Activated gamma-delta T cell (primary cell): ENCODE results near the gene SH3RF3.

Experiments
- DNase-seq: peaks from one replicate; lab custom pipeline; 2025; lab: John Stamatoyannopoulos, UW

SH3RF3 gene

GRCh38 chr2:109261906-109262631, 133.1 kb downstream of the SH3RF3 start:
- DNase-seq = no peak

GRCh38 chr2:109264595-109265328, 135.8 kb downstream of the SH3RF3 start:
- no peak for DNase-seq

GRCh38 chr2:109265369-109265768, 136.4 kb downstream of the SH3RF3 start:
- no peak for DNase-seq

- no peak for DNase-seq
Observed at GRCh38 chr2:109265953-109266352, 136.9 kb downstream of the SH3RF3 start.

- DNase-seq = no peak
Observed at GRCh38 chr2:109266496-109266895, 137.5 kb downstream of the SH3RF3 start.

GRCh38 chr2:109266998-109267854, 138.2 kb downstream of the SH3RF3 start:
- no peak for DNase-seq

GRCh38 chr2:109268916-109269315, 139.9 kb downstream of the SH3RF3 start:
- DNase-seq = no peak

- no peak for DNase-seq
Observed at GRCh38 chr2:109269706-109270504, 140.9 kb downstream of the SH3RF3 start.

GRCh38 chr2:109270505-109271312, 141.7 kb downstream of the SH3RF3 start:
- DNase-seq = no peak

GRCh38 chr2:109271920-109272319, 142.9 kb downstream of the SH3RF3 start:
- no peak for DNase-seq

GRCh38 chr2:109272461-109272860, 143.5 kb downstream of the SH3RF3 start:
- DNase-seq = no peak

- DNase-seq = no peak
Observed at GRCh38 chr2:109275120-109276012, 146.4 kb downstream of the SH3RF3 start.

- DNase-seq = no peak
Observed at GRCh38 chr2:109277406-109277805, 148.4 kb downstream of the SH3RF3 start.

GRCh38 chr2:109279243-109279860, 150.3 kb downstream of the SH3RF3 start:
- DNase-seq = no peak

- DNase-seq = no peak
Observed at GRCh38 chr2:109280804-109281203, 151.8 kb downstream of the SH3RF3 start.

GRCh38 chr2:109282360-109282759, 153.4 kb downstream of the SH3RF3 start:
- no peak for DNase-seq

- DNase-seq = no peak
Observed at GRCh38 chr2:109282865-109283264, 153.9 kb downstream of the SH3RF3 start.

GRCh38 chr2:109284826-109285225, 155.8 kb downstream of the SH3RF3 start:
- DNase-seq = no peak

GRCh38 chr2:109285244-109285651, 156.2 kb downstream of the SH3RF3 start:
- no peak for DNase-seq
